NCI-H2029 treated with DMSO at 0.1 percent for 48 hours (cell line): Measurements from ENCODE around the gene SDK1.

ENCODE experiments used
- DNase-seq: peaks from one replicate; lab custom pipeline; 2025; lab: John Stamatoyannopoulos, UW

The SDK1 gene

GRCh38 chr7:4022265-4022664 lies 721.2 kb downstream of the SDK1 start:
- DNase-seq, result no peak

- DNase-seq, result no peak
Measured at GRCh38 chr7:4023502-4023901, 722.5 kb downstream of the SDK1 start.

GRCh38 chr7:4024133-4024532 lies 723.1 kb downstream of the SDK1 start:
- DNase-seq, result no peak

- no peak for DNase-seq
Measured at GRCh38 chr7:4024806-4025205, 723.8 kb downstream of the SDK1 start.

- no peak for DNase-seq
Measured at GRCh38 chr7:4025210-4025609, 724.2 kb downstream of the SDK1 start.

- no peak for DNase-seq
Measured at GRCh38 chr7:4025694-4026615, 724.9 kb downstream of the SDK1 start.

- DNase-seq, result no peak
Measured at GRCh38 chr7:4026941-4027486, 726.0 kb downstream of the SDK1 start.

GRCh38 chr7:4028221-4028620 lies 727.2 kb downstream of the SDK1 start:
- DNase-seq, result no peak

GRCh38 chr7:4029941-4030340 lies 728.9 kb downstream of the SDK1 start:
- no peak for DNase-seq

- no peak for DNase-seq
Measured at GRCh38 chr7:4030346-4030950, 729.4 kb downstream of the SDK1 start.

- DNase-seq, result no peak
Measured at GRCh38 chr7:4033996-4034395, 732.9 kb downstream of the SDK1 start.

GRCh38 chr7:4037308-4037707 lies 736.3 kb downstream of the SDK1 start:
- DNase-seq, result no peak

- no peak for DNase-seq
Measured at GRCh38 chr7:4037877-4038276, 736.8 kb downstream of the SDK1 start.

GRCh38 chr7:4040109-4040928 lies 739.3 kb downstream of the SDK1 start:
- no peak for DNase-seq

GRCh38 chr7:4042402-4043045 lies 741.5 kb downstream of the SDK1 start:
- DNase-seq, result no peak

- DNase-seq, result no peak
Measured at GRCh38 chr7:4043988-4044387, 742.9 kb downstream of the SDK1 start.

- no peak for DNase-seq
Measured at GRCh38 chr7:4045450-4045849, 744.4 kb downstream of the SDK1 start.

GRCh38 chr7:4045975-4046374 lies 744.9 kb downstream of the SDK1 start:
- no peak for DNase-seq

- no peak for DNase-seq
Measured at GRCh38 chr7:4048336-4048735, 747.3 kb downstream of the SDK1 start.

GRCh38 chr7:4049202-4049601 lies 748.1 kb downstream of the SDK1 start:
- no peak for DNase-seq

- no peak for DNase-seq
Measured at GRCh38 chr7:4050126-4050660, 749.1 kb downstream of the SDK1 start.

GRCh38 chr7:4051696-4052095 lies 750.6 kb downstream of the SDK1 start:
- DNase-seq, result no peak
